NCI-H446 (cell line): ENCODE measurements around the gene LUZP2.

ENCODE experiments used
- DNase-seq, 2 experiments: peaks; one replicate each; lab custom pipeline; 2025; lab: John Stamatoyannopoulos, UW

The LUZP2 gene

GRCh38 chr11:24567380-24567779, 70.5 kb downstream of the LUZP2 start:
- DNase-seq, result no peak

- no peak for DNase-seq
These were observed 75.5 kb downstream of the LUZP2 start for GRCh38 chr11:24572376-24572775.

GRCh38 chr11:24574461-24574860, 77.6 kb downstream of the LUZP2 start:
- DNase-seq, result no peak

GRCh38 chr11:24575392-24575791, 78.5 kb downstream of the LUZP2 start:
- DNase-seq, result no peak

- DNase-seq, result no peak
These were observed 88.3 kb downstream of the LUZP2 start for GRCh38 chr11:24585192-24585591.

- no peak for DNase-seq
These were observed 90.8 kb downstream of the LUZP2 start for GRCh38 chr11:24587635-24588034.

- no peak for DNase-seq
These were observed 91.2 kb downstream of the LUZP2 start for GRCh38 chr11:24588081-24588480.

- DNase-seq, result no peak
These were observed 92.2 kb downstream of the LUZP2 start for GRCh38 chr11:24589064-24589463.

- no peak for DNase-seq
These were observed 94.4 kb downstream of the LUZP2 start for GRCh38 chr11:24591283-24591682.

- no peak for DNase-seq
These were observed 95.5 kb downstream of the LUZP2 start for GRCh38 chr11:24592360-24592759.

- DNase-seq, result no peak
These were observed 96.5 kb downstream of the LUZP2 start for GRCh38 chr11:24593332-24593731.

GRCh38 chr11:24594401-24594800, 97.5 kb downstream of the LUZP2 start:
- no peak for DNase-seq

GRCh38 chr11:24598641-24599040, 101.8 kb downstream of the LUZP2 start:
- no peak for DNase-seq

GRCh38 chr11:24609192-24610119, 112.6 kb downstream of the LUZP2 start:
- DNase-seq, result no peak

GRCh38 chr11:24615451-24616160, 118.8 kb downstream of the LUZP2 start:
- no peak for DNase-seq

- no peak for DNase-seq
These were observed 121.0 kb downstream of the LUZP2 start for GRCh38 chr11:24617856-24618255.

GRCh38 chr11:24619900-24620299, 123.0 kb downstream of the LUZP2 start:
- DNase-seq, result no peak

GRCh38 chr11:24622262-24622661, 125.4 kb downstream of the LUZP2 start:
- DNase-seq, result no peak

- no peak for DNase-seq
These were observed 126.3 kb downstream of the LUZP2 start for GRCh38 chr11:24623121-24623520.

GRCh38 chr11:24624432-24624831, 127.6 kb downstream of the LUZP2 start:
- no peak for DNase-seq

- DNase-seq, result no peak
These were observed 129.1 kb downstream of the LUZP2 start for GRCh38 chr11:24625975-24626374.

GRCh38 chr11:24628224-24628776, 131.4 kb downstream of the LUZP2 start:
- no peak for DNase-seq

- no peak for DNase-seq
These were observed 137.8 kb downstream of the LUZP2 start for GRCh38 chr11:24634606-24635160.
